Measurements from ENCODE around the gene PRDM12.

The PRDM12 gene

DNA sequence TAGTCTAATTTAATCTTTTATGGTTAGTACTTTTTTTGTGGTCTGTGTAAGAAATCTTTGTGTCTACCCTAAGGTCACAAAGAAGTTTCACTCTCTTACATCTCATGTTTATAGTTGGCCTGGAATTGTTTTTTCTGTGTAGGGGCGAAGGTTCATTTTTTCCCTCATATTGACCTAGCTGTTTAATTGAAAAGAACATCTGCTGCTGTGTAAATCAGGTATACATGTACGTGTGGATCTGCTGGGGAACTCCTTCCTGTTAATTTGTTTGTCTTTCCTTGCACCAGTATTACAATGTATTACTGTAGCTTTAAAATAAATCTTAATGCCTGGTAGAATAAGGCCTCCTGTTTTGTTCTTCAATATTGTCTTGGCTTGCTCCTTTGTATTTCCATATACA lies 67.0 kb downstream of the PRDM12 start:
- peak; percentile 90 for DNase-seq

DNA sequence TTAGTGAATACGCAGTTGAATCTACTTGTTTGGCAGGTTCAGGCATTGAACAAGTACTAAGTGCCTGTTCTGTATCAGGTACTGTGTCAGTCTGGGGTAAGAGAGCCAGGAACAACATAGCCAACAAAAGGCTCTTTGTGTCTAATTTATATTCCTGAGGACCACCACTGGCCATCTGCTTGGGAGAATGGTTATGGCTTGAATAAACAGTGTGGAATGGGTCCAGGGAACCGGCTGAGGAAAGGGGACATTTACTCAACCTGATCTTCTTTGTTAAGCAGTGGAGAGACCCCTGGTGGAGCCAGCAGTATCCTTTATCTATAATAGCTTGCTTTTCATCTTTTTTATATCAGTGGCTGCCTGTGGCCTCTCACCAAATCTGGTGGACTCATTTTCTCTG lies 67.7 kb downstream of the PRDM12 start:
- DNase-seq: peak; percentile 89
